HCT116 (cell line): ENCODE results near the gene KRT85. TPM values are rescaled to one million over a fixed set of nuclear protein-coding genes. Genes with fewer than 3 reads are reported as not detected.

Experiments
- ATAC-seq: fragments of 200-7000 bp; cut with Tn5 transposase; 2 replicates; pipeline ENCODE4 v1.9.1; 2020; ENCODE audit warnings: mild to moderate bottlenecking, moderate library complexity
- BruUV-seq: library from RNA; stranded (reverse); fragments of 400-500 nt; replicated peaks from 2 replicates; lab custom pipeline; 2021; lab: Mats Ljungman, UMichigan
- CTCF ChIA-PET: fragments of 300-600 bp; sonication (Branson Sonifier 250); formaldehyde crosslinking; loops from one replicate; lab custom pipeline; 2021; ENCODE audit warnings: antibody characterized with exemption; lab: Charles Lee
- POLR2A ChIA-PET: fragments of 300-600, 350-600 bp; sonication (Branson Sonifier 250); formaldehyde crosslinking; loops from one replicate; lab custom pipeline; 2021; ENCODE audit warnings: antibody characterized with exemption; lab: Charles Lee
- RAD21 ChIA-PET, 2 experiments: fragments of 300-600 bp; sonication (Branson Sonifier 250); formaldehyde crosslinking; loops; one replicate each; lab custom pipeline; 2023; ENCODE audit warnings: low total read pairs in 2 of 2; ENCODE audit not compliant: uncharacterized antibody in 2 of 2, unreplicated experiment in 2 of 2, low non-redundant PET in 1 of 2; lab: Charles Lee
- DNase-seq: peaks from one replicate; pipeline ENCODE4 v3.0.0-alpha.2; 2010; ENCODE audit warnings: low read depth, low spot score
- H2AFZ ChIP-seq: fragments of 200-600 bp; shearing (Covaris generic), sonication (generic); 2 replicates; pipeline ENCODE4 v1.6.1; 2017; ENCODE audit warnings: low read depth, mixed run types, mixed read lengths, antibody characterized with exemption, low read length; ENCODE audit not compliant: poor library complexity, severe bottlenecking
- H3K27ac ChIP-seq: 2 replicates; pipeline ENCODE4 v1.5.1; 2012; ENCODE audit warnings: low read depth, low read length
- H3K27me3 ChIP-seq: fragments of 200-600 bp; sonication (generic); 2 replicates; pipeline ENCODE4 v1.6.1; 2016; ENCODE audit warnings: mixed run types, low read length, mixed read lengths; ENCODE audit not compliant: insufficient read depth
- H3K36me3 ChIP-seq, 2 experiments: fragments of 200-500 bp in 1 of 2; fragments of 200-600 bp in 1 of 2; sonication (Bioruptor generic) in 1 of 2; sonication (generic) in 1 of 2; 2 replicates each; pipeline versions ENCODE4 v1.5.1 to v1.6.1; 2014 to 2016; ENCODE audit warnings: low read length in 2 of 2, inconsistent platforms in 1 of 2, mixed read lengths in 1 of 2, mixed run types in 1 of 2; ENCODE audit not compliant: insufficient read depth in 2 of 2, control insufficient read depth in 1 of 2
- H3K4me1 ChIP-seq, 2 experiments: fragments of 200-600 bp in 1 of 2; sonication (generic) in 1 of 2; 2 replicates each; pipeline versions ENCODE4 v1.5.1 to v1.6.1; 2012 to 2017; ENCODE audit warnings: low read length in 2 of 2, inconsistent platforms in 1 of 2, mild to moderate bottlenecking in 1 of 2, mixed read lengths in 1 of 2, mixed run types in 1 of 2, moderate library complexity in 1 of 2; ENCODE audit not compliant: insufficient read depth in 2 of 2, control insufficient read depth in 1 of 2
- H3K4me2 ChIP-seq: fragments of 200-600 bp; sonication (generic); 2 replicates; pipeline ENCODE4 v1.6.1; 2017; ENCODE audit warnings: mixed run types, low read length, mixed read lengths
- H3K4me3 ChIP-seq, 2 experiments: fragments of 200-600 bp in 1 of 2; sonication (generic) in 1 of 2; replicated peaks in 1 of 2; 2 replicates each; pipeline ENCODE4 v1.5.1; 2011 to 2016; ENCODE audit warnings: low read length in 2 of 2, control low read depth in 1 of 2, low read depth in 1 of 2, mild to moderate bottlenecking in 1 of 2, mixed read lengths in 1 of 2, mixed run types in 1 of 2
- H3K79me2 ChIP-seq: fragments of 200-600 bp; sonication (generic); 2 replicates; pipeline ENCODE4 v1.6.1; 2017; ENCODE audit warnings: mild to moderate bottlenecking, mixed run types, low read length, moderate library complexity, mixed read lengths; ENCODE audit not compliant: insufficient read depth
- H3K9ac ChIP-seq: fragments of 200-600 bp; sonication (generic); 2 replicates; pipeline ENCODE4 v1.6.1; 2016; ENCODE audit warnings: low read length, mixed read lengths
- H3K9me2 ChIP-seq: fragments of 200-600 bp; sonication (generic), shearing (Covaris generic); 2 replicates; pipeline ENCODE4 v1.6.1; 2017; ENCODE audit warnings: mixed run types, mild to moderate bottlenecking, moderate library complexity; ENCODE audit not compliant: insufficient read depth
- H3K9me3 ChIP-seq, 2 experiments: fragments of 200-500 bp in 1 of 2; fragments of 200-600 bp in 1 of 2; sonication (Bioruptor generic) in 1 of 2; sonication (generic) in 1 of 2; 2 replicates each; pipeline ENCODE4 v1.6.1; 2014 to 2017; ENCODE audit warnings: low read length in 2 of 2, mixed read lengths in 2 of 2, inconsistent platforms in 1 of 2, low read depth in 1 of 2, mild to moderate bottlenecking in 1 of 2, mixed run types in 1 of 2, moderate library complexity in 1 of 2; ENCODE audit not compliant: control insufficient read depth in 1 of 2, insufficient read depth in 1 of 2
- H4K20me1 ChIP-seq: fragments of 200-600 bp; sonication (generic), shearing (Covaris generic); 2 replicates; pipeline ENCODE4 v1.6.1; 2017; ENCODE audit warnings: mixed run types, mild to moderate bottlenecking, moderate library complexity; ENCODE audit not compliant: insufficient read depth
- CTCF ChIP-seq, 3 experiments: fragments of 200-600 bp in 1 of 3; sonication (generic) in 1 of 3; IDR thresholded peaks in 2 of 3; conservative IDR thresholded peaks in 1 of 3; 2 replicates each; pipeline ENCODE4 v1.5.1; 2012 to 2017; ENCODE audit warnings: low read depth in 2 of 3, low read length in 2 of 3, antibody characterized with exemption in 1 of 3, borderline replicate concordance in 1 of 3, control low read depth in 1 of 3, mild to moderate bottlenecking in 1 of 3, mixed read lengths in 1 of 3, mixed run types in 1 of 3, moderate library complexity in 1 of 3; ENCODE audit not compliant: insufficient read depth in 1 of 3
- EZH2 ChIP-seq: fragments of 200-600 bp; sonication (generic); IDR thresholded peaks from 2 replicates; pipeline ENCODE4 v1.6.1; 2017; ENCODE audit warnings: antibody characterized with exemption, mixed run types
- JUND ChIP-seq: IDR thresholded peaks from 2 replicates; pipeline ENCODE4 v1.6.1; 2012
- RAD21 ChIP-seq: IDR thresholded peaks from 2 replicates; pipeline ENCODE4 v1.6.1; 2012; ENCODE audit warnings: low read depth, mild to moderate bottlenecking
- REST ChIP-seq: IDR thresholded peaks from 2 replicates; pipeline ENCODE4 v1.6.1; 2012; ENCODE audit warnings: low read depth
- SIN3A ChIP-seq: IDR thresholded peaks from 2 replicates; pipeline ENCODE4 v1.6.1; 2012; ENCODE audit warnings: low read depth
- SRF ChIP-seq: IDR thresholded peaks from 2 replicates; pipeline ENCODE4 v1.6.1; 2012; ENCODE audit warnings: low read depth
- YY1 ChIP-seq: IDR thresholded peaks from 2 replicates; pipeline ENCODE4 v1.6.1; 2011; ENCODE audit warnings: low read length, low read depth, moderate library complexity, mild to moderate bottlenecking; ENCODE audit not compliant: insufficient replicate concordance; ENCODE audit errors: extremely low read depth
- ZNF274 ChIP-seq: fragments of 200-500 bp; sonication (Bioruptor generic); IDR thresholded peaks from 2 replicates; pipeline ENCODE4 v1.6.1; 2014; ENCODE audit warnings: mild to moderate bottlenecking, low read depth, low read length, inconsistent platforms
- intact Hi-C: fragments of 100-400 bp; cut with micrococcal nuclease; formaldehyde crosslinking; loops from 2 replicates; pipeline ENCODE4 v1.10.0; 2022
- total RNA-seq: library from RNA; stranded (reverse); gene quantifications from one replicate; pipeline ENCODE4 v1.2.1, GENCODE V29; 2021; ENCODE audit not compliant: unreplicated experiment
- TF ChIP-seq, protein P1 (sequence below): IDR thresholded peaks from 2 replicates; pipeline ENCODE4 v1.6.1; 2012

Gene KRT85
- total RNA-seq, 1 experiment from 2014 or later, result not detected

- no peaks in the 10 kb centered on the region for H3K9me2 ChIP-seq
- no peak overlapping the region for H3K4me3 ChIP-seq
- no peak overlapping the region for H2AFZ ChIP-seq
- ChIA-PET POLR2A (no interaction called here), RAD21 (no interaction called here), CTCF (interaction anchor here (1.9 kb wide), 1 partner anchor 9 kb away, joined by 5 read pairs; no protein-coding TSS in a partner anchor)
- BruUV-seq, result no TSS peak
- H3K9me3 ChIP-seq, result no peaks in the 10 kb centered on the region
- ATAC-seq (peak; percentile 76), DNase-seq (no peak)
- H3K36me3 ChIP-seq, result no peaks in the 10 kb centered on the region
- H3K27me3 ChIP-seq, result no peaks in the 10 kb centered on the region
- no peaks in the 10 kb centered on the region for H4K20me1 ChIP-seq
- H3K4me2 ChIP-seq, result no peak overlapping the region
- no peaks in the 10 kb centered on the region for H3K4me1 ChIP-seq
- H3K79me2 ChIP-seq, result no peaks in the 10 kb centered on the region
- intact Hi-C loops, result no loop called here
- peak; percentile 30; the same call in 1 of the 2 replicates for TF ChIP-seq RAD21
- peak; percentile 26 to 70 (median 43); a peak in 3 of 6 replicates for TF ChIP-seq CTCF (IDR thresholded peaks at IDR 0.05 in 2 of 3, conservative IDR thresholded peaks at IDR 0.05 in 1 of 3; ENCODE audit: borderline replicate concordance in 1 of 3, insufficient read depth in 1 of 3, low read depth in 2 of 3, low read length in 2 of 3)
- TF ChIP-seq ZNF274, result no peak
- TF ChIP-seq SIN3A, result no peak
- H3K27ac ChIP-seq, result no peak overlapping the region
- H3K9ac ChIP-seq, result no peak overlapping the region
Measured at GRCh38 chr12:52404951-52405350, 37.7 kb upstream of the KRT85 start.

DNA sequence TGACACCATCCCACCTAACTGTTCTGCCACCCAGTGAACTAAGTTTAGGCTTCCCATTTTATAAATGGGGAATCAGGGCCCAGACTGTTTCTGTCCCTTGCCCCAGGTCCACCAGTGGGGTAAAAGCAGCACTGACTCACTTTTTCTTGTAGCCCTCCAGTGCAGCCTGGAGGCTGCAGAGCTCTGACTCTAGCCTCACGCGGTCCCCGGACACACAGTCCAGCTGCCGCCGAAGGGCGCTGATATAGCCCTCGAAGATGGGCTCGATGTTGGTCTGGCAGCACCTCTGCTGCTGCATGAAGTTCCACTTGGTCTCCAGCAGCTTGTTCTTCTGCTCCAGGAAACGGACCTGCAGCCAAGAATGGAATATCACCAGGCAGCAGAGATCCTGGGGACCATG lies 36.3 kb upstream of the KRT85 start:
- Histone ChIP-seq H3K27ac (no peak overlapping the region), H3K4me3 (no peak overlapping the region), H3K4me1 (no peaks in the 10 kb centered on the region), H3K27me3 (no peaks in the 10 kb centered on the region), H3K9ac (no peak overlapping the region), H3K79me2 (no peaks in the 10 kb centered on the region), H4K20me1 (no peaks in the 10 kb centered on the region), H3K9me2 (no peaks in the 10 kb centered on the region), H3K9me3 (no peaks in the 10 kb centered on the region), H3K4me2 (no peak overlapping the region), H2AFZ (no peak overlapping the region), H3K36me3 (no peaks in the 10 kb centered on the region)
- RAD21 ChIA-PET, result no interaction called here
- CTCF ChIA-PET, result interaction anchor here (1.9 kb wide), 1 partner anchor 8 kb away, joined by 5 read pairs; no protein-coding TSS in a partner anchor
- no peak for DNase-seq
- intact Hi-C loops, result no loop called here
- BruUV-seq, result no TSS peak
- no peak for ATAC-seq
- POLR2A ChIA-PET, result no interaction called here
- no peak for TF ChIP-seq SRF
- TF ChIP-seq ZNF274, result no peak
- TF ChIP-seq JUND, result no peak
- no peak for TF ChIP-seq EZH2
- TF ChIP-seq, protein P1, sequence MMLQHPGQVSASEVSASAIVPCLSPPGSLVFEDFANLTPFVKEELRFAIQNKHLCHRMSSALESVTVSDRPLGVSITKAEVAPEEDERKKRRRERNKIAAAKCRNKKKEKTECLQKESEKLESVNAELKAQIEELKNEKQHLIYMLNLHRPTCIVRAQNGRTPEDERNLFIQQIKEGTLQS, result no peak
- TF ChIP-seq YY1, result no peak
- no peak for TF ChIP-seq REST
- no peak for TF ChIP-seq SIN3A
